Hematopoietic multipotent progenitor cell treated with erythropoietin and hydrocortisone succinate and interleukin-3 and kit ligand, for 15 days (in vitro differentiated cells): Measurements from ENCODE around the gene PAK1.
A peak's percentile ranks its signal among the peaks of the same experiment; 100 is the strongest.
"Not testable (repeated sequence)": the region's sequence is repeated elsewhere in the genome, so short reads cannot be mapped to it uniquely, and the experiment has no call there.

Experiments
- DNase-seq: peaks from one replicate; pipeline ENCODE4 v3.0.0-alpha.2; 2015; ENCODE audit warnings: low spot score

Gene PAK1

DNA sequence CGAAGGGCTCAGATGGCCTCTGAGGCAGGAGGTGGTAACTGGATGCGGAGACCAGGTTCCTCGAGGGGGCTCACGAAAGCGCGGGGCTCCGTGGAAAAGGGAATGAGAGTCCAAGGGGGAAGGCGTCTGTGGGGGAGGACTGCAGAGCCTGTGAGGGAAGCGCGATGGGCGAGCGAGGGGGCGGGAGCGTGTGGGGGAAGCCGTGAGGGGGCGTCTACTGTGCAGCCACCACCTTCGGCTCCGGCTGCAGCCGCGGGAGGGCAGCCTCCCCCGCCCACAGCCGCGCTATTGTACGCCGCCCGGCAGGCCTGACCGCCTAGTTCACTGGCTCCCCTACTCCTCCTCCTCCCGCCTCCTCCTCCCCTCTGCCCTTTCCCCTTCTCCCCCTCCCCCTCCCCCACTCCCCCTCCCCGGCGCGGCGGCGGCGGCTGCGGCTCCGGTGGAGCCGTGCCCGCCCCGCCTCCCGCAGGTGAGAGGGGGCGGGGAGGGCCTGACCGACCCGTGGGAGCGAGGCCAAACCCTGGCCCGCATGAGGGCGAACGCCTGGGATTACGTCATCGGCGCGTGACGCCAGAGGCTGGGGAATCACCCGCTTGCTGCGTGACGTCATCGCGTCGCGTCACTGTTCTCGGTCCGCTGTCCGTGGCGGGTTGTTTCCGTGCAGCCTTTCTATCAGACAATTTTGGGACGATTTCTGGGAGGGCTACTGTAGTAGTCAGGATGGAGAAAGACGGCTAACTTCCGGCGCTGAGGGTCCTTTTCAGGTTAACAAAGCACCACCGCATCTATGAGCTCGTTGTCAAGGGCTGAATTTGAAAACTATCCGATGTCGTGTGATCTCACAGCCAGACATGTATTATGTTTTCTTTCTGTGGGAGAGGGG, at the start of gene PAK1:
Gene PAK1 (minus strand): TSS at position 294 of the 883 bp plus-strand sequence. CDS start 81,574 bp downstream, outside the sequence.
- DNase-seq = peak; percentile 86

DNA sequence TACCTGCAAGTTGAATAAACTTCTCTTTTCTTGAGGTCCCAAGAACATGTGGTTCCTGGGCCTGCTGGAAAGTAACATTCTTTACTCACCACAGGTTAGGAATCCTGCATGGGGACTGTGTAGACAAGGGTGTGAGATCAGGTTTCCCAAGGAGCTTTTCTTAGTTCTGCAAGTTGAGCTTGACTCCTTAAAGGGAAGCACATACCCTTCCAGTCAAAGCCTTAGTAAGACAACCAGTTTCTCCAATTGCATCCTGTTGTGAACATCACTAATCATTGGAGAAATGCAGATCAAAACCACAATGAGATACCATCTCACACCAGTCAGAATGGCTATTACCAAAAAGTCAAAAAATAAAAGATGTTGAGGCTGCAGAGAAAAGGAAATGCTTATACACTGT, 48.3 kb upstream of the PAK1 start:
- no peak for DNase-seq

DNA sequence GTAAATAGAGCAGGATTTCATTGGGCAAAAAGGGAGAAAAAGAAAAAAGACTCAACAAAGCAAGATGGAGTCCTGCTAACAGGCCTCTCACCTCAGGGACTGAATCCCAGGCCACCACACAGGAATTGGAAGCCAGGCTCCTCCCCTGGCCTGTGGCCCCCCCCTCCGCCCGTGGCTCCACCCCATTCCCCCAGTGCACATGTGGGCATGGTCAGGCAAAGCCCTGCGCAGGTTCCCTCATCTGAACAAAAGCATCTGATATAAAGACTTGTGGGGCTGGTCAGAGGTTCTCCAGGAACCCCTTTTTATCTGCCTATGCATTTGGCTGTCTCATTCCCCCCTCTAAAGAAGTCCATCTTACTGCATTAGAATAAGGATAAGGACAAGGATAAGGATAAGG, 46.0 kb upstream of the PAK1 start:
- no peak for DNase-seq

DNA sequence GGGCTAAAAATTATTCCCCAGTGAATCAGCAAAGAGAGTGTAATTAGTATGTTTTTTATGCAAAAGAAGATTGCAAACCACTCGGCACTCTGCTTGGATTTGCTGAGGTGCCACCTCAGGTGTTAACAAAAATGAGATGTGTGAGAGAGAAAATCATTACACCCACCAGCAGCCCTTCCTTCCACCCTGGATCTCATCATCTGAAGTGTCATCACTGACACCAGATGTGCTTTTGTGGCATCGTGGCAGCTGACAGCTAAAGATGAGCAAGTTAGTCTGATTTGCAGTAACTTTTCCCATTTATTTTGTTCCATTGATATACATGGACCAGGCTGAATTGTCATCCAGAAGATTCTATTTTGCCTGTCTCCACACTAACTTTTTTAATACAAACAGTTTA, 44.6 kb upstream of the PAK1 start:
- no peak for DNase-seq

DNA sequence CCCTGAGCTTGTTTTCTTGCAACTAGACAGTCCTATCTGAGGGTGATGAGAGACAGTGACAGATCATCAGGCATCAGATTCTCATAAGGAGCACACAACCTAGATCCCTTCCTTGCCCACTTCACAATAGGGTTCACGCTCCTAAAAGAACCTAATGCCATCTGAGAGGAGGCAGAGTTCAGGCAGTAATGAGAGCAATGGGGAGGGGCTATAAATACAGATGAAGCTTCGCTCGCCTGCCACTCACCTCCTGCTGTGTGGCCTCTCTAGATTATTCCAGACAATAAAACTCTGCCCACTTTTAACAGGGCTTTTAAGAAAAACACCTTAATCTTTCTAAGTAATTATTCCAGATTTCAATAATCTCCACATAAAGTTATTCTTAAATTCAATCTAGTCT, 43.9 kb upstream of the PAK1 start:
- DNase-seq = no peak

DNA sequence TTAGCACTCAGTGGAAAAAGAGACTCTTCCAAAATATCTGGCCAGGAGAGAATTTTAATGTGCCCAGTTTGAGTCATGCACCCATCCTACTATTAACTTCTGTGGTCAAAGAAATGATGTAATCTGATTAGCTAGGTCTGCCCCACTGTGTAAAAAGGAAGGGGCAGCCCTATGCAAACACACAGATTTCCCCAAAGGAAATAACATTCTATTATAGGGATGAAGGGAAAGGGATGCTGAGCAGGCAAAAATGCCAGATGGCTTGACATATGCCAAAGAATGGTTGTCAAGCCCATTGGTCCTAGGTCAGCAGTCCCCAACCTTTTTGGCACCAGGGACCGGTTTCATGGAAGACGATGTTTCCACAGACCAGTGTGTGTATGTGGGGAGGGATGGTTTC, 43.3 kb upstream of the PAK1 start:
- DNase-seq = no peak

DNA sequence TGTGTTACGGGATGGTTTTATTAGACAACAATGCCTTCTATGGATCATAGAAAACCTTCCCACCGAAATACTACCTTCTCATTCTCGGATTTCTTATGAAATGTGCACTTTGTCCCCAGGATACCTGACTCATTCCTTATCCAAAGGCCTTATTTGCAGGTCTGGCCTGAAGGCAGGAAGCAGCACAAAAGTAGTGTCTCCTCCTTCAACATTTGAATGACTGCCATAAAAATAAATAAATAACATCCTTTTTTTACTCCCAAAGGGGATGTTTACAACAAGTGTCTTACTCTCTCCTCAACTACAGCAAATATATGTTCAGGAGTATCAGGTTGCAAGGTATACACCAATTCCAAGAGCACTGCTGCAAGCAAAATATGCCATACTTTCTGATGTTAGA, 41.6 kb upstream of the PAK1 start:
- no peak for DNase-seq

DNA sequence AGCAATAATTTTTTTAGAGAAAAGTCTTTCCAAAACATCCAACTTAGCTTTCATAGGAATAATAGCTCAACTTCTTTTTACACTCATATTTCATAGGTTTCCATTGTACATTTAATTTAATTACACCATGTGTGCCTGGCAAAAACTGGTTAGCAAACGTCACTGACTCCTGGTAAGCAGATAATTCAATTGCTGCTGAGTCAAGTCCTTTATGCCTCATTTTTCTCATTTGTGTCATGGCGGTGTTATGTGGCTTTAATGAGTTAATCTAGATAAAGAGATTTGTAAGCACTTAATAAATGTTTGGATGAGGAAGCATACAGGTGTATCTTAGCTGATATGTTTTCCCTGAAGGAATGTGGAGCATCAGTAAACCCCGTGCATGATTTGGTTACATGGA, 41.2 kb upstream of the PAK1 start:
- DNase-seq = no peak

DNA sequence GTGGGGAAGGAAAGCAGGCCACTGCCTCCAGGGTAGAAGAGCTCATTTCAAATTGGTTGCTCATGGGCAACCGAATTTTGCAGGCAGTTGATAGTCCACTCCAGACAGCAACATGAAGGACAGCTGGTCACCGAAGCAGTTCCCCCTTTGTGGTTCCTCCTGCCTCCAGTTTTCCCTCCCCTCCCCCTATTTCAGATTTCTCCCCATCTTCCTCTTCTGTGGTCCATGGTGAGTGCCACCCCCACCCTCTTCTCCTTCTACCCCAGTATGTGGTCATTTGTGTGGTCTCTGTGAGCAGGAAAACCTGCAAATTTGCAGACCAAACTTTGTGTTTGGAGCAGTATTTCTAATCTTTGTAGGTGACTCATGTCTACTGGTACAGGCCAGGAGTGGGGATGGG, 38.2 kb upstream of the PAK1 start:
- no peak for DNase-seq

DNA sequence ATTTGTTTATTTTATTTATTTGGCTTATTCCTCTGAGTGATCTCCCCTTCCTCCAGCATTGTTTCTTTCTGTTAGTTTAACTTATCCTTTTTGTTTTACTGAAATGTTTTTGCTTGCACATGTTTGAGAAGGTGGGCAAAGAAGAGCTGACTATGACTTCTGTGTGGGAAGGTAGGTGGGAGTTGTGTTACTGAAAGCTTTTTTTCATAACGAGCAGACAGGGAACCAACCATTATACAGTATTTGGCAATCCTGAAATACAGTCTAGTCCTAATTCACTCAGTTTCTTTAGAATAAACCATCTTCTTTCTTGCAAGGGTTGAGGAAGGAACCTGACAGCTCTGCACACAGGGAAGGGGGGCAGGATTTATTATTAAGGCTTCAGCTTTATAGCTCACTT, 37.0 kb upstream of the PAK1 start:
- DNase-seq = no peak

DNA sequence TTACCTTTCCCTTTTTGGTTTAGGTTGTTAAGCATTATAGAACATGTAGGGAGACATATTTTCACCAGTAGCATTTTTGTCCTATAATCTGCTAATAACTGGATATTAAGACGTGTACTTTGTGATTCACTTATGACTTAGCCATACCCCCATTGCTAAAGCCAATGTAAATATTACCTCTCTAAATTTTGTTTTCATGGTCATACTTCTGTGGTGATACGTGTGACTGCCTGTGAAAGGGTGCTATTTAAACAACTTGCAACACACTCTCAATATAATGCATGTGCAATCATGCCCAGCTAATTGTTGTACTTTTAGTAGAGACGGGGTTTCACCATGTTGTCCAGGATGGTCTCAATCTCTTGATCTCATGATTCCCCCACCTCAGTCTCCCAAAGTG, 36.2 kb upstream of the PAK1 start:
- no peak for DNase-seq

DNA sequence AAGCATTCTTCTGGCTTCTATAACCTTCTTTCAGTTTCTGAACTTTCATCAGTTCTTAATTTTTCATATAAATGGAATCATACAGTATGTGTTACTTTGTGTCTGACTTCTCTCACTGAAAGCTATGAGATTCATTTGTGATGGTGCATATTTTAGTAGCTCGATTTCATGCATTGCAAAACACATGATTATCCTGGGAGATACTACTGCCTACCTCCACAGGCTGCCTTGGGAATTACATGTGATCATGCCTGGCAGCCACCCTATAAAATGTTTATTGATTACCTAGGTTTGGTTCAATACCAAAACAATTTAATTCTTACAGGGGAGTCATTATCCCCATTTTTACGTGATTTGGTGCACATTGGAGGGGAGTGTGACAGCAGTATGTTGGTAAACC, 34.1 kb upstream of the PAK1 start:
- no peak for DNase-seq

DNA sequence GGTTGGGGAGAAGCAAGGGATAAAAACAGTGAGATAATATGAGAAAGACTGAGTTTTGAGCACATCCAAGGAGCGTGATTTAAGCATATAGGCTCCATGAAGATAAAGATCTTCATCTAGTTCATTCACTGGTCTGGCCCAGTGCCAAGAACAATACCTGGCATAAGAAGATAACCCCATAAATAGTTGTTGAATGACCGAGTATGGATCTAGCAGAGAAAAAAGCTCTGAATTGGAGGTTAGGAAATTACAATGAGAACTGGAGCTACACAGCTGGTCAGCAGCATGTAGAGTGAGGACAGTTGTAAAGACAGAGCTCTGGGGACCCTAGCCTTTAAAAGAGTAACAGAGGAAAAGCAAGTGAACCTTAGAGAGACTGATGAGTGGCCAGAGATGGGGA, 33.0 kb upstream of the PAK1 start:
- no peak for DNase-seq

DNA sequence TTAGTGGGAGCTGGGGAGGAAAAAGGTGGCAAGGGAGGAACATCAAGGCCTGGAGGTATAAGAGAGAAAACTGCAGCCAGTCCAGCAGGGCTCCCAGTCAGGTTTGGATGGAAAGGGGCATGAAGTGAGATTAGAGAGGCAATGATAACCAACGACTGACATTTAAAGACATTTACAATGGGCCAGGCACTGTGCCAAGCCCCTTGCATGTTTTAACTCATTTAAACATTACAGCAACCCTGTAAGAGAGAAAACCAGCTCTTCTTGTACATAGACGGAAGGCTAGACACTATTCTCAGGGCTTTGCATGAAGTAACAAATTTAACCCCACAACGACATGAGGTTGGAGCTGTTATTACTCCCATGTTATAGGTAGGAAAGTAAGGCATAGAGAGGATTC, 32.1 kb upstream of the PAK1 start:
- DNase-seq = no peak

DNA sequence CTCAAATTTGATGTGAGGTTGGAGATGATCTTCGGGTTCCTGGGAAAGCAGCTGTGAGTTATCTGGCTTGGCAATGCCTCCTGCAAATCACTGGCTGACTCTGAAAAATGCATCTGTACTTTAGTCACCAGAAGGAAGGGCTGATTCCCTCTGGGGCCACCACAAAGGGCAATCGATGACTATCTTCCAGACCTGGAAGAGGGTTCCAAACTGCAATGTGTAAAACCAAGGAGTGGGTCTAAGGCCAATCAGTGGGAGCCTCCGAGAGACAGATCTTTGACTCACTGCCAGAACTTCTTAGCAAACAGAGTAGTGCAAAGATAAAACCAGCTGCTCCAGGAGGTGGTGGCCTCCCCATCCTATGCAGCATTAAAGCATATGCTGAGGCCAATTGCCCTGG, 29.1 kb upstream of the PAK1 start:
- DNase-seq = no peak

DNA sequence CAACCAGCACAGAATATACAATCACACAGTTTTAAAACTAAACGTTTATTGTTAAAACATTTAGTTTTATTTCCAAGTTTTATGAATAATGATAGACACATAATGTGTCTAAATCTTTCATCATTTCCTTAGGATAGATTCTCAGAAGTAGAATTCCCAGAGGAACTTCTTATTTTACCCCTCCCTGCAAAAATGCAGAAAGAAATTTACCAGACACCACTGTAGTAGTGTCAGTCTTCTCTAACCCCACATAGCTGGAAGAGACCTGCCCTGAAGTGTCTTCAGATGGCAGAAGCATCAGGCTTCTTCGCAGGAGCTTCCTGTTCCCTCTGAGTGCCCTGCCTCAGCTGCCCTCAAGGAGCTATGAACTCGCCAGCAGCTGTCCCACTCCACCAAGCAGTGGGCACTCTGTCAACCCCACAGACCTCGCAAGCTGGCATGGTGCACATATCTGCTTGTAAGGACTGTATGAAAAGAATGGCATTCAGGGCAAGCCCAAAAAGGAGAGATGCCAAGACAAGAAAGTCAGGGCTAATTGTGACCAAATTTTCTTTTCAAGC, 28.5 kb upstream of the PAK1 start:
- no peak for DNase-seq

DNA sequence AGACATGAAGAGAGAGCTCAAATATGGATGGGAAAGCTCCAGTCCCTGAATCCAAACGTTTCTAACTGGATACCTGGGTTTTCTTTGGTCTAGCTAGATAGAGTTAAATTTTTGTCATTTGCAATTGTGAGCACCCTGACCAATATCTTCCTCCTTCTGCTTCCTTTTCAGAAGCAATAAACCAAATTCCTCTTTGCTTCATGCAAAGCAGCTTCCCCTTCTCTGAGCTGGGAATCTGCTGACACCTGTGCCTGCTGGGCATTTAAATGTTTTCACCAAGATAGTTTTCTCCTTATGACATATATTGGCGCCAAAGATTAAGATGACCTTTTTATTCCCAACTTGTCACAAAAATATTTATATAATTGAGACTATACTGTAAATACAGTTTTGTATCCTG, 27.9 kb upstream of the PAK1 start:
- no peak for DNase-seq

DNA sequence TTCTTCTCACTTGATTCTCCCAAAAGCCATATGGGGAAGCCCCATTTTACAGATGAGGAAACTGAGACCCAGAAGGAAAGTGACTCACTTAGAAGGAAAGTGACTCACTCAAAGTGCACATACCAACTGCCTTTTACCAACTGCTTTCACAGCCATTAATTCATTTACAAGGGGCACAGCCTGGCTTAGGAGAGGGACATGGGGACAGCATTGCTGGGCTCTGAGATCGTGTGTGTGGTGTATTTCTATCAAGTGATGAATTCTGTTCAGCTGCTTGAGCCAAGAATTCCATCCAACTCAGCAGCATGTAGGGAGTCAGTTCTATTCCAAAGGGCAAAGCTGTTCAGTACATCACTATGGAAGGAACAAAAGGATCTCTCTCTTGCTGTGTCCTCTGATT, 23.5 kb upstream of the PAK1 start:
- no peak for DNase-seq

DNA sequence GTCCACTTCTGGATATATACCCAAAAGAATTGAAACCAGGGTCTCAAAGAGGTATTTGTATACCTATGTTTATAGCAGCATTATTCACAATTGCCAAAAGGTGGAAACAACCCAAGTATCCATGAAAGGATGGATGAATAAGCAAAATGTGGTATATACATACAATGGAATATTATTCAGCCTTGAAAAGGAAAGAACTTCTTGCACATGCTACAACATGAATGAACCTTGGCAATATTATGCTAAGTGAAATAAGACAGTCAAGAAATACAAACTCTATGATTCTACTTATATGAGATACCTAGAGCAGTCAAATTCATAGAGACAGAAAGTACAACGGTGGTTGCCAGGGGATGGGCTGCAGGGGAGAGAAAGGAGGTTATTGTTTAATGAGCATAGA, 21.6 kb upstream of the PAK1 start:
- DNase-seq = no peak

DNA sequence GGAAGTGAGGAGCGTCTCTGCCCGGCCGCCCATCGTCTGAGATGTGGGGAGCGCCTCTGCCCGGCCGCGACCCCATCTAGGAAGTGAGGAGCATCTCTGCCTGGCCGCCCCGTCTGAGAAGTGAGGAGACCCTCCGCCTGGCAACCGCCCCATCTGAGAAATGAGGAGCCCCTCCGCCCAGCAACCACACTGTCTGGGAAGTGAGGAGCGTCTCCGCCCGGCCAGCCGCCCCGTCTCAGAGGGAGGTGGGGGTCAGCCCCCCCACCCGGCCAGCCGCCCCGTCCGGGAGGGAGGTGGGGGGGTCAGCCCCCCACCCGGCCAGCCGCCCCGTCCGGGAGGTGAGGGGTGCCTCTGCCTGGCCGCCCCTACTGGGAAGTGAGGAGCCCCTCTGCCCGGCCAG, 16.1 kb upstream of the PAK1 start:
- DNase-seq = not testable (repeated sequence)

DNA sequence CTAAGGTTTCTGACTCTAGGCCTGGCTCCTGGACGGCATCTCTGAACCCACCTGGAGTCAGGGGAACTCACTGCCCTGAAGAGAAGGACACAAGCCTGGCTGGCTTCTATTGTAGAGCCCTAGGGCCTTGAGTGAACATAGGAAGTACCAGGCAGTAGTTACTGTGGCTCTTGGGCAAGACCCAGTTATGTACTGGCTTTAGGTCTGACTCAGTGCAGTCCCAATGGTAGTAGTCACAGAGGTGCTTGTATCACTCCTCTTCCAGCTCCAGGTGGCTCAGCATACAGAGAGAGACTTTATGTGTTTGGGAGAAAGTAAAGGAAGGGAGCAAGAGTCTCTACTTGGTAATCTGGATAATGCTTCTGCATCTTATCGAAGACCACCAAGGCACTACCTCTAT, 13.9 kb upstream of the PAK1 start:
- DNase-seq = no peak

DNA sequence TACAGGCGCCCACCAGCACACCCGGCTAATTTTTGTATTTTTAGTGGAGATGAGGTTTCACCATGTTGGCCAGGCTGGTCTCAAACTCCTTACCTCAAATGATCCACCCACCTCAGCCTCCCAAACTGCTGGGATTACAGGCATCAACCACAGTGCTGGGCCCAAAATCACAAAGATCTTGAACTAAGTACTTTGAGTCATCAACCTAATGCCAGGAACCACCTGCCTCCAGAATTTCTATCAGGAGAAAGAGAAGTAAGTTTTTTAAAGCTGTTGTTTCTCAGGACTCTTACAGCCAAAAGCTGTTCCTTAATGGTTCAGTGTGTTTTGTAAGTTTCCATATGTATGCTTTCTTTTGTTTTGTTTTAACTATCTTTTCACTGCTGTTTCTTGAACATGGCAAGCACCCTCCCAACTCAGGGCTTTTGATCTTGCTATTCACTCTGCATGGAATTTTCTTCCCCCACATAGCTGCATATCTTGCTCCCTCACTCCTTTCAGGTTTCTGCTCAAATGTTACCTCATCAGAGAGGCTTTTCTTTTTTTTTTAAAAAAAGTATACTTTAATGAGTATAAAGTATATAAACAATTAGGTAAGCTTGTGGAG, 6.0 kb upstream of the PAK1 start:
- DNase-seq = no peak

DNA sequence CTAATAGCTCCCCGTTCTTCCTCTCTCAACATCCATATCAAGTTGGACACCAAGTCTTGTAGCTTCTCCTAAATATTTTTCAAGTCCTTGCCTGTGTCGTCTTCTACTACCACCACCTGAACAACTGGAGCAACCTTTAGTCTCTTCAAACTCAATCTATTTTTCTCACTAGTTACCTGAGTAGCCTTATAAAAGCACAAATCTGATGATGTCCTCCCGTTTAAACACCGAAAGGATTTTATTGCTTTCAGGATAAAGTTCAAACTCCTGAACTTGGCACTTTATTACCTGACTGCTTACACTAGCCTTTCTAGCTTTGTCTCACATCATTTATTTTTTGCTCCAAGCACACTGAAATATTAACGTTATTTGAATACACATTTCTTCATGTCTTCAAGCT, 1.3 kb upstream of the PAK1 start:
- no peak for DNase-seq

DNA sequence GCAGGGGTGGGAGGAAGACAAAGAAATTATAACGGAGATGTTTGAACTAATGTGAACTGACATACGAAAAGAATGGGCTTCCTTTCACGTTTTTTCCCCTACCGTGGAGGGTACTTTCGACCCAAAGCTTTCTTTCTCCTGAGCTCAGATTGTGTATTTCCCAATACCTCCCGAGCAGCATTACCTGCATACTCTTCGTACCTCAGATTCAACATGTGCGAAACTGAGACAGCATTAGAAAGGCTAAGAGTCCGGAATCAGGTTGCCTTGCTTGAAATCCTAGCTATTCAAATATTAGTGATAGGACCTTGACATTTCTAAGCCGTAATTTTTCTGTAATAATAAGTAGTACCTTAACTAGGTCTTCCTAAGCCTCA, 778 bp upstream of the PAK1 start:
- DNase-seq = no peak
